ENCODE results near the gene NISCH. TPM values are rescaled to one million over a fixed set of nuclear protein-coding genes. Genes with fewer than 3 reads are reported as not detected.
A peak's percentile ranks its signal among the peaks of the same experiment; 100 is the strongest.

Gene NISCH
- total and polyA plus RNA-seq, 2 experiments from 2014 or later = 18.4 to 76.4 TPM

GRCh38 chr3:52446631-52447511 is 8.5 kb upstream of the NISCH start:
- H3K4me3 ChIP-seq = no peak overlapping the region
- no peaks in the 10 kb centered on the region for H3K36me3 ChIP-seq (ENCODE audit: insufficient read depth)
- peak; percentile 96 for DNase-seq (ENCODE audit: low spot score)
- no peak for TF ChIP-seq EZH2 (IDR thresholded peaks at IDR 0.05; ENCODE audit: low read depth, unreplicated experiment)
- TF ChIP-seq CTCF (conservative IDR thresholded peaks at IDR 0.05; ENCODE audit: low read depth in 2 of 2) = peak; percentile 98 to 99
- 0 out of 2 replicates have a peak, but pooled peaks have one; percentile 40 for TF ChIP-seq ZNF462 (CRISPR knock-in tag; IDR thresholded peaks at IDR 0.05)
- no peak for TF ChIP-seq ETS1 (IDR thresholded peaks at IDR 0.05)
- no peak for TF ChIP-seq REST (IDR thresholded peaks at IDR 0.05; ENCODE audit: unreplicated experiment)
- TF ChIP-seq JUNB (IDR thresholded peaks at IDR 0.05; ENCODE audit: unreplicated experiment) = no peak
- no peak for TF ChIP-seq STAT1 (IDR thresholded peaks at IDR 0.05; ENCODE audit: unreplicated experiment)
- no peak for TF ChIP-seq ZNF114 (CRISPR knock-in tag; IDR thresholded peaks at IDR 0.05)
- no peak for TF ChIP-seq ZNF331 (CRISPR knock-in tag; IDR thresholded peaks at IDR 0.05; ENCODE audit: low read depth)
- TF ChIP-seq NANOG (IDR thresholded peaks at IDR 0.05; ENCODE audit: borderline replicate concordance) = no peak
- peak; percentile 18; the same call in 1 of the 2 replicates for TF ChIP-seq CREB1 (CRISPR knock-in tag; IDR thresholded peaks at IDR 0.05; ENCODE audit: low read depth)
- H3K79me2 ChIP-seq (replicated peaks; ENCODE audit: insufficient read depth) = no peaks in the 10 kb centered on the region
- peaks cover 17% of the 10 kb centered on the region for H3K4me1 Mint-ChIP-seq
- peak; percentile 64 for ATAC-seq
- no peak overlapping the region for H3K27ac Mint-ChIP-seq
- no peaks in the 10 kb centered on the region for H4K20me1 ChIP-seq (replicated peaks; ENCODE audit: insufficient read depth)
- H3K36me3 Mint-ChIP-seq (ENCODE audit: low read depth) = no peaks in the 10 kb centered on the region; the same call in 2 of the 3 replicates
- H3K4me1 ChIP-seq (ENCODE audit: insufficient read depth) = peaks cover 5% of the 10 kb centered on the region
- no peaks in the 10 kb centered on the region for H3F3A ChIP-seq (replicated peaks; ENCODE audit: low read depth)
- no peak overlapping the region for H3K27ac ChIP-seq (ENCODE audit: low read depth)
- H3K27me3 ChIP-seq (ENCODE audit: insufficient read depth) = no peaks in the 10 kb centered on the region
- H2AFZ ChIP-seq = no peak overlapping the region
- H3K27me3 Mint-ChIP-seq (ENCODE audit: insufficient read depth, low read depth, poor library complexity) = peaks cover 14% of the 10 kb centered on the region
- H3K4me3 Mint-ChIP-seq = no peak overlapping the region
- no peak overlapping the region for H3K4me2 ChIP-seq
- H3K9me2 ChIP-seq (ENCODE audit: insufficient read depth) = peaks cover 8% of the 10 kb centered on the region; the same call in 1 of the 2 replicates
- H3K9me3 Mint-ChIP-seq = no peaks in the 10 kb centered on the region; the same call in 2 of the 3 replicates

Data from GM23338 (cell line).